Mesenchymal stem cell (in vitro differentiated cells and primary cell): ENCODE data around the gene AFAP1.

Source experiments
- DNase-seq: peaks from one replicate; pipeline ENCODE4 v3.0.0-alpha.2; 2013
- H2AFZ ChIP-seq: one replicate; pipeline ENCODE4 v1.6.1; 2013; ENCODE audit warnings: low read depth, mild to moderate bottlenecking, control low read depth, inconsistent platforms, low read length, moderate library complexity
- H2AK5ac ChIP-seq: 2 replicates; pipeline ENCODE4 v1.6.1; 2013; ENCODE audit warnings: low read length, moderate library complexity, mild to moderate bottlenecking, inconsistent platforms; ENCODE audit not compliant: severe bottlenecking
- H2BK120ac ChIP-seq: one replicate; pipeline ENCODE4 v1.6.1; 2013; ENCODE audit warnings: low read depth, mild to moderate bottlenecking, inconsistent platforms, low read length, moderate library complexity
- H2BK12ac ChIP-seq, 2 experiments: one replicate each; pipeline ENCODE4 v1.6.1; 2013; ENCODE audit warnings: inconsistent platforms in 2 of 2, low read length in 2 of 2, mild to moderate bottlenecking in 2 of 2, moderate library complexity in 2 of 2, control low read depth in 1 of 2
- H2BK15ac ChIP-seq: one replicate; pipeline ENCODE4 v1.6.1; 2013; ENCODE audit warnings: mild to moderate bottlenecking, low read depth, inconsistent platforms; ENCODE audit not compliant: poor library complexity, severe bottlenecking
- H2BK5ac ChIP-seq: 2 replicates; pipeline ENCODE4 v1.6.1; 2013; ENCODE audit warnings: low read depth, mild to moderate bottlenecking, low read length, control low read depth, inconsistent platforms; ENCODE audit not compliant: poor library complexity, severe bottlenecking
- H3K14ac ChIP-seq, 2 experiments: one replicate each; pipeline ENCODE4 v1.6.1; 2013; ENCODE audit warnings: inconsistent platforms in 2 of 2, low read length in 2 of 2, control low read depth in 1 of 2, mild to moderate bottlenecking in 1 of 2, moderate library complexity in 1 of 2
- H3K18ac ChIP-seq, 2 experiments: one replicate each; pipeline ENCODE4 v1.6.1; 2013; ENCODE audit warnings: inconsistent platforms in 2 of 2, low read length in 2 of 2, control low read depth in 1 of 2, low read depth in 1 of 2, mild to moderate bottlenecking in 1 of 2
- H3K23ac ChIP-seq, 2 experiments: one replicate each; pipeline ENCODE4 v1.6.1; 2013; ENCODE audit warnings: inconsistent platforms in 2 of 2, low read length in 2 of 2, mild to moderate bottlenecking in 2 of 2, moderate library complexity in 2 of 2, control low read depth in 1 of 2
- H3K27ac ChIP-seq: 2 replicates; pipeline ENCODE4 v1.5.1; 2013; ENCODE audit warnings: mild to moderate bottlenecking, moderate library complexity, low read length, control low read depth, inconsistent platforms; ENCODE audit not compliant: poor library complexity, severe bottlenecking
- H3K27me3 ChIP-seq, 2 experiments: 2 replicates each; pipeline versions ENCODE4 v1.6.1 to v1.7.0; 2013; ENCODE audit warnings: low read length in 2 of 2, mild to moderate bottlenecking in 2 of 2, moderate library complexity in 2 of 2, control low read depth in 1 of 2, inconsistent platforms in 1 of 2; ENCODE audit not compliant: control insufficient read depth in 1 of 2, insufficient read depth in 1 of 2
- H3K36me3 ChIP-seq, 2 experiments: 2 replicates each; pipeline versions ENCODE4 v1.6.1 to v1.7.0; 2013; ENCODE audit warnings: low read length in 2 of 2, control low read depth in 1 of 2, inconsistent platforms in 1 of 2, low read depth in 1 of 2, mild to moderate bottlenecking in 1 of 2; ENCODE audit not compliant: insufficient read depth in 2 of 2, control insufficient read depth in 1 of 2
- H3K4ac ChIP-seq, 2 experiments: one replicate each; pipeline ENCODE4 v1.6.1; 2013; ENCODE audit warnings: inconsistent platforms in 2 of 2, low read length in 2 of 2, mild to moderate bottlenecking in 2 of 2, moderate library complexity in 2 of 2, control low read depth in 1 of 2, low read depth in 1 of 2
- H3K4me1 ChIP-seq: 2 replicates; pipeline ENCODE4 v1.6.1; 2013; ENCODE audit warnings: low read depth, low read length, control low read depth; ENCODE audit not compliant: control insufficient read depth, insufficient read depth
- H3K4me2 ChIP-seq: 2 replicates; pipeline ENCODE4 v1.6.1; 2013; ENCODE audit warnings: low read length, mild to moderate bottlenecking, inconsistent platforms; ENCODE audit not compliant: poor library complexity, severe bottlenecking
- H3K4me3 ChIP-seq, 2 experiments: 2 replicates each; pipeline versions ENCODE4 v1.5.1 to v1.7.0; 2013; ENCODE audit warnings: low read length in 2 of 2, mild to moderate bottlenecking in 2 of 2, control low read depth in 1 of 2, low read depth in 1 of 2; ENCODE audit not compliant: insufficient read depth in 1 of 2
- H3K79me1 ChIP-seq: replicated peaks from 2 replicates; pipeline ENCODE4 v1.6.1; 2013; ENCODE audit warnings: mild to moderate bottlenecking, control low read depth, low read length, inconsistent platforms; ENCODE audit not compliant: poor library complexity, severe bottlenecking
- H3K9ac ChIP-seq: 2 replicates; pipeline ENCODE4 v1.7.0; 2013; ENCODE audit warnings: mild to moderate bottlenecking, low read length, moderate library complexity
- H3K9me3 ChIP-seq: 2 replicates; pipeline ENCODE4 v1.7.0; 2013; ENCODE audit warnings: mild to moderate bottlenecking, low read length; ENCODE audit not compliant: control insufficient read depth
- H4K8ac ChIP-seq: one replicate; pipeline ENCODE4 v1.6.1; 2013; ENCODE audit warnings: inconsistent platforms, mild to moderate bottlenecking, low read length, moderate library complexity
- H4K91ac ChIP-seq: one replicate; pipeline ENCODE4 v1.6.1; 2013; ENCODE audit warnings: mild to moderate bottlenecking, low read length, inconsistent platforms
- WGBS: methylation state at CpG from one replicate; pipeline ENCODE4 v1.1.7; 2013; ENCODE audit warnings: mixed read lengths; 5-methylcytosine and 5-hydroxymethylcytosine counted together

Gene AFAP1

DNA sequence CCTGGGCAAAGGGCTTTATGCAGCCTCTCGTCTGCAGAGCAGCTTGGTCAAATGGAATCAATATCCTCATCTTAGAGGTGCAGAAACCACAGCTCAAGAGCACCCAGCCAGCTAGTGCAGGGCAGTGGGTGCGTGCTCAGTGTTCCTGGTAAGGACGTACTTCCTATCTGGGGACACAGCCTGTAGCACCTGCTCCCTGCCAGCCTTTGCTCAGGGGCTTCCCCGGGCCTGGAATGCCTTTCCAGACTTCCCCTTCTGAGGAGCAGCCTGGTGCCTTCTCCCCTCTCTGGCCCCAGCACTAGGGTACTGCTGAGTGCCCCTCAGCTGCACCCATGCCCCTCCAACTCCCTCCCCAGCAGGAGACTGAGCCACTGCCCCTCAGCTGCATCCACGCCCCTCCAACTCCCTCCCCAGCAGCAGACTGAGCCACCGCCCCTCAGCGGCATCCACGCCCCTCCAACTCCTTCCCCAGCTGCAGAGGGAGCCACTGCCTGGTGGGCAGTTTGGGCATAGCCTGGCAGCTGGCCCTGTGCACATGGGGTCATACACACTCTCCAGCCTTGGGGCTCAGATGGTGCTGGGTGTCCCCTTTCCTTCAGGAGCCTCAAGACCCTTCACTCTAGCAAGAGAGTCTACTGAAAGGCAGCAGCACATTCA is 42.2 kb upstream of the AFAP1 start:
- no peak overlapping the region for H2BK15ac ChIP-seq
- DNase-seq, result no peak
- H3K9ac ChIP-seq, result no peak overlapping the region
- H3K27ac ChIP-seq, result no peak overlapping the region
- no peaks in the 10 kb centered on the region for H3K79me1 ChIP-seq
- no peak overlapping the region for H2AFZ ChIP-seq
- H4K8ac ChIP-seq, result no peak overlapping the region
- no peak overlapping the region for H3K18ac ChIP-seq
- H3K4me1 ChIP-seq, result peaks cover 24% of the 10 kb centered on the region
- H3K9me3 ChIP-seq, result no peaks in the 10 kb centered on the region
- no peak overlapping the region for H3K4ac ChIP-seq
- H3K14ac ChIP-seq, result no peak overlapping the region
- WGBS, result 86% methylated on average over 8 of the region's 8 CpGs
- H3K27me3 ChIP-seq, result peaks cover 0 to 8% of the 10 kb centered on the region in 2 experiments
- H3K4me3 ChIP-seq, result no peak overlapping the region
- H3K36me3 ChIP-seq, result peaks cover 0 to 3% of the 10 kb centered on the region in 2 experiments
- no peak overlapping the region for H3K4me2 ChIP-seq
- H2AK5ac ChIP-seq, result no peak overlapping the region
- H2BK12ac ChIP-seq, result no peak overlapping the region
- no peak overlapping the region for H2BK120ac ChIP-seq
- H3K23ac ChIP-seq, result no peak overlapping the region
- H2BK5ac ChIP-seq, result no peak overlapping the region
- no peak overlapping the region for H4K91ac ChIP-seq

DNA sequence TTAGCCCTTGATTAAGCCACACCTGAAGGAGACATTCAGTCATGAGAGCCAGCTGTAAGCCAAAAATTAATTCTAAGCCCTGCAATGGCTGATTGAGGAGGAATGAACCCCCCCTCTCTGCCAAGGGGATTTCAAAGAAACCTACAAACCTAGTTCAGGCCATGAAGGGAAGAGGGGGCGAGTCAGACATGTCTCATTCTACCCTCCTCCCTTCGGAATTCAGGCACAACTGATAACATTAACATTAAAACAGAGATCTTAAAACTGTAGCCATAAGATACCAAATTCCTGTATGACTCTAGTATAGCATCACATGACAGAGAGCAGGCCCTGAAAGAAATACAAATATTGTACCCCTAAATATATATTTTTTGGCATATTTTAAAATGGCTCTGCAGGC is 40.4 kb upstream of the AFAP1 start:
- Histone ChIP-seq H3K4ac (no peak overlapping the region), H3K23ac (no peak overlapping the region), H3K9me3 (no peaks in the 10 kb centered on the region), H3K18ac (no peak overlapping the region), H3K79me1 (no peaks in the 10 kb centered on the region), H2BK5ac (no peak overlapping the region), H3K9ac (no peak overlapping the region), H3K14ac (no peak overlapping the region), H3K4me2 (no peak overlapping the region), H2AK5ac (no peak overlapping the region), H3K4me1 (peaks cover 16% of the 10 kb centered on the region), H3K27me3 (peaks cover 0 to 3% of the 10 kb centered on the region in 2 experiments), H3K36me3 (peaks cover 0 to 3% of the 10 kb centered on the region in 2 experiments), H4K91ac (no peak overlapping the region), H2AFZ (no peak overlapping the region), H3K27ac (no peak overlapping the region), H2BK15ac (no peak overlapping the region), H2BK12ac (no peak overlapping the region), H4K8ac (no peak overlapping the region), H2BK120ac (no peak overlapping the region), H3K4me3 (no peak overlapping the region)
- WGBS, result 49% methylated on average over 2 of the region's 2 CpGs
- no peak for DNase-seq

DNA sequence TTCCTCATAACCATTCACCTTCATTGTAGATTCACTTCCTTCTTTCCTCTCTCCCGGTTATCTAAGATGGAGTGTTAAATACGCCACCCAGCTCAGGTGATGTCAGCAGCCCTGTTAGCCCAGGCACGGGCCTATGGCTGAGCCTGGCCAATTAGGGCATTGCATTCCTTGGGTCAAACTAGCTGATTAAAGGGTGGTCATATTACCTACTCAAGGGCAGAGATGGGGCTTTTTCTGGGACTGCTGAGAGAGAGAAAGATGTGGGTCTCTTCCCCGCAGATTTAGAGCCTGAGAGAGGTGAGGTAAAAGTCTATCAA is 39.9 kb upstream of the AFAP1 start:
- Histone ChIP-seq H2BK5ac (no peak overlapping the region), H3K9ac (no peak overlapping the region), H3K27ac (no peak overlapping the region), H3K4ac (peak overlapping the region in 1 of 2 experiments; percentile 25), H2AK5ac (peak overlapping the region; percentile 59), H3K9me3 (no peaks in the 10 kb centered on the region), H3K36me3 (peaks cover 0 to 3% of the 10 kb centered on the region in 2 experiments), H2BK15ac (no peak overlapping the region), H3K4me2 (no peak overlapping the region), H2BK120ac (peak overlapping the region; percentile 9), H3K79me1 (no peaks in the 10 kb centered on the region), H4K8ac (no peak overlapping the region), H3K4me1 (peaks cover 12% of the 10 kb centered on the region), H4K91ac (peak overlapping the region; percentile 12), H3K23ac (no peak overlapping the region), H3K18ac (no peak overlapping the region), H2AFZ (no peak overlapping the region), H3K14ac (no peak overlapping the region), H3K27me3 (peaks cover 0 to 2% of the 10 kb centered on the region in 2 experiments), H2BK12ac (peak overlapping the region; percentile 40 to 69), H3K4me3 (no peak overlapping the region)
- no peak for DNase-seq
- WGBS, result 65% methylated on average over 4 of the region's 4 CpGs

DNA sequence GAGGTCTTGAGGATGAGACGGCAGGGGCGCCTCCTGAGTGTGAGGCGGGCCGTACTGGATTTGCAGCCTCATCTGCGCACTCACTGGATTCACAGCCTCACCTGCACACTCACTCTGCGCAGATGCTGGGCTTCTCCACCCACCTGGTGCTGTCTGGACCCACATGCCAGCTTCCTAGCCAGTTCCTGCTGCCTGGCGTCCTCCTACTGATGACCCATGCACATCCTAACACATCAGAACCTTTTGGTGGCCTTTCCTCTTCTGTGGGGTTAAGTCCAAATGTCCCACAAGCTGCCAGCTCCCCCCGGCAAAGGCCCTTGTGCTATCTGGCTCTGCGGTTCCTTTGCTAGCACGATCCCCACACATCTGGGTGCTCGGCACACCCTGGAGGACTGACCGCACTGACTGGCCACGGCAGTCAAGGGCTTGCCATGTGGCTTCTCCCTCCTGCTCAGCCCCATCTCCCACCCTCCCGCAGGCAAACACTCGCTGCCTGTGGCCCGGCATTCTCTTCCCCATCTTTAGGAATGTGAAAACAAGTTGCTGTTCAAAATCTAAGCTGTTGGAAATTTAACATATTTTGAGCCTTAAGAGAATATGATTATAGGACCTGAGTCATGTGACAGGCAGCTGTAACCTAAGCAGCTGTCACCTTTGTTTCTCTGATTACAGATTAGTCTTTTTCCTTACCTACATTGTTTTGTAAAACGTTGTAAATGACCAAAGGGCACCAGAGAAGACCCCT is 39.4 kb upstream of the AFAP1 start:
- Histone ChIP-seq H4K8ac (peak overlapping the region; percentile 55), H3K4me1 (peaks cover 8% of the 10 kb centered on the region), H3K27me3 (peaks cover 0 to 2% of the 10 kb centered on the region in 2 experiments), H3K14ac (peak overlapping the region in 1 of 2 experiments; percentile 9), H3K9ac (no peak overlapping the region), H3K79me1 (no peaks in the 10 kb centered on the region), H3K9me3 (no peaks in the 10 kb centered on the region), H2BK5ac (no peak overlapping the region), H2BK12ac (peak overlapping the region; percentile 1 to 67), H3K4me2 (no peak overlapping the region), H3K23ac (no peak overlapping the region), H3K27ac (no peak overlapping the region), H3K4ac (no peak overlapping the region), H3K4me3 (no peak overlapping the region), H2BK120ac (no peak overlapping the region), H2AFZ (no peak overlapping the region), H3K36me3 (peaks cover 0 to under 1% of the 10 kb centered on the region in 2 experiments), H2BK15ac (no peak overlapping the region), H3K18ac (peak overlapping the region in 1 of 2 experiments; percentile 25), H4K91ac (peak overlapping the region; percentile 78), H2AK5ac (peak overlapping the region; percentile 83)
- WGBS, result 71% methylated on average over 15 of the region's 17 CpGs
- DNase-seq, result no peak
